GM19438 (cell line): ENCODE measurements around the gene ATXN7L1.

Experiments used
- ATAC-seq: cut with Tn5 transposase; IDR thresholded peaks from one replicate; pipeline ENCODE4 v1.9.1; 2021; ENCODE audit warnings: low read depth; ENCODE audit not compliant: unreplicated experiment

ATXN7L1 gene

GRCh38 chr7:105756367-105756766 lies 120.0 kb downstream of the ATXN7L1 start:
- no peak for ATAC-seq

GRCh38 chr7:105752671-105753275 lies 123.6 kb downstream of the ATXN7L1 start:
- ATAC-seq: no peak

- no peak for ATAC-seq
Observed at GRCh38 chr7:105751054-105751453, 125.3 kb downstream of the ATXN7L1 start.

- ATAC-seq: no peak
Observed at GRCh38 chr7:105748701-105749100, 127.7 kb downstream of the ATXN7L1 start.

GRCh38 chr7:105745681-105746330 lies 130.6 kb downstream of the ATXN7L1 start:
- ATAC-seq: no peak

GRCh38 chr7:105744258-105744657 lies 132.1 kb downstream of the ATXN7L1 start:
- ATAC-seq: no peak

- no peak for ATAC-seq
Observed at GRCh38 chr7:105743351-105744090, 132.9 kb downstream of the ATXN7L1 start.

GRCh38 chr7:105742787-105743186 lies 133.6 kb downstream of the ATXN7L1 start:
- ATAC-seq: no peak

- no peak for ATAC-seq
Observed at GRCh38 chr7:105741982-105742381, 134.4 kb downstream of the ATXN7L1 start.

- ATAC-seq: no peak
Observed at GRCh38 chr7:105738133-105738532, 138.3 kb downstream of the ATXN7L1 start.

- no peak for ATAC-seq
Observed at GRCh38 chr7:105734233-105734632, 142.2 kb downstream of the ATXN7L1 start.

GRCh38 chr7:105731042-105731441 lies 145.4 kb downstream of the ATXN7L1 start:
- no peak for ATAC-seq

GRCh38 chr7:105728028-105728427 lies 148.4 kb downstream of the ATXN7L1 start:
- no peak for ATAC-seq

- ATAC-seq: no peak
Observed at GRCh38 chr7:105724688-105725087, 151.7 kb downstream of the ATXN7L1 start.

GRCh38 chr7:105723572-105723971 lies 152.8 kb downstream of the ATXN7L1 start:
- no peak for ATAC-seq

- ATAC-seq: no peak
Observed at GRCh38 chr7:105721571-105722104, 154.8 kb downstream of the ATXN7L1 start.

- no peak for ATAC-seq
Observed at GRCh38 chr7:105719919-105720318, 156.5 kb downstream of the ATXN7L1 start.

- no peak for ATAC-seq
Observed at GRCh38 chr7:105719395-105719794, 157.0 kb downstream of the ATXN7L1 start.

- ATAC-seq: no peak
Observed at GRCh38 chr7:105718511-105718925, 157.9 kb downstream of the ATXN7L1 start.

GRCh38 chr7:105715528-105715927 lies 160.9 kb downstream of the ATXN7L1 start:
- no peak for ATAC-seq
